HCT116 (cell line): ENCODE results near the gene FOXN1. TPM values are rescaled to one million over a fixed set of nuclear protein-coding genes. Genes with fewer than 3 reads are reported as not detected.

Experiments
- ATAC-seq: fragments of 200-7000 bp; cut with Tn5 transposase; 2 replicates; pipeline ENCODE4 v1.9.1; 2020; ENCODE audit warnings: mild to moderate bottlenecking, moderate library complexity
- BruUV-seq: library from RNA; stranded (reverse); fragments of 400-500 nt; replicated peaks from 2 replicates; lab custom pipeline; 2021; lab: Mats Ljungman, UMichigan
- CTCF ChIA-PET: fragments of 300-600 bp; sonication (Branson Sonifier 250); formaldehyde crosslinking; loops from one replicate; lab custom pipeline; 2021; ENCODE audit warnings: antibody characterized with exemption; lab: Charles Lee
- POLR2A ChIA-PET: fragments of 300-600, 350-600 bp; sonication (Branson Sonifier 250); formaldehyde crosslinking; loops from one replicate; lab custom pipeline; 2021; ENCODE audit warnings: antibody characterized with exemption; lab: Charles Lee
- RAD21 ChIA-PET, 2 experiments: fragments of 300-600 bp; sonication (Branson Sonifier 250); formaldehyde crosslinking; loops; one replicate each; lab custom pipeline; 2023; ENCODE audit warnings: low total read pairs in 2 of 2; ENCODE audit not compliant: uncharacterized antibody in 2 of 2, unreplicated experiment in 2 of 2, low non-redundant PET in 1 of 2; lab: Charles Lee
- DNase-seq: peaks from one replicate; pipeline ENCODE4 v3.0.0-alpha.2; 2010; ENCODE audit warnings: low read depth, low spot score
- H2AFZ ChIP-seq: fragments of 200-600 bp; shearing (Covaris generic), sonication (generic); 2 replicates; pipeline ENCODE4 v1.6.1; 2017; ENCODE audit warnings: low read depth, mixed run types, mixed read lengths, antibody characterized with exemption, low read length; ENCODE audit not compliant: poor library complexity, severe bottlenecking
- H3K27ac ChIP-seq: 2 replicates; pipeline ENCODE4 v1.5.1; 2012; ENCODE audit warnings: low read depth, low read length
- H3K27me3 ChIP-seq: fragments of 200-600 bp; sonication (generic); 2 replicates; pipeline ENCODE4 v1.6.1; 2016; ENCODE audit warnings: mixed run types, low read length, mixed read lengths; ENCODE audit not compliant: insufficient read depth
- H3K36me3 ChIP-seq, 2 experiments: fragments of 200-500 bp in 1 of 2; fragments of 200-600 bp in 1 of 2; sonication (Bioruptor generic) in 1 of 2; sonication (generic) in 1 of 2; 2 replicates each; pipeline versions ENCODE4 v1.5.1 to v1.6.1; 2014 to 2016; ENCODE audit warnings: low read length in 2 of 2, inconsistent platforms in 1 of 2, mixed read lengths in 1 of 2, mixed run types in 1 of 2; ENCODE audit not compliant: insufficient read depth in 2 of 2, control insufficient read depth in 1 of 2
- H3K4me1 ChIP-seq, 2 experiments: fragments of 200-600 bp in 1 of 2; sonication (generic) in 1 of 2; 2 replicates each; pipeline versions ENCODE4 v1.5.1 to v1.6.1; 2012 to 2017; ENCODE audit warnings: low read length in 2 of 2, inconsistent platforms in 1 of 2, mild to moderate bottlenecking in 1 of 2, mixed read lengths in 1 of 2, mixed run types in 1 of 2, moderate library complexity in 1 of 2; ENCODE audit not compliant: insufficient read depth in 2 of 2, control insufficient read depth in 1 of 2
- H3K4me2 ChIP-seq: fragments of 200-600 bp; sonication (generic); 2 replicates; pipeline ENCODE4 v1.6.1; 2017; ENCODE audit warnings: mixed run types, low read length, mixed read lengths
- H3K4me3 ChIP-seq, 2 experiments: fragments of 200-600 bp in 1 of 2; sonication (generic) in 1 of 2; replicated peaks in 1 of 2; 2 replicates each; pipeline ENCODE4 v1.5.1; 2011 to 2016; ENCODE audit warnings: low read length in 2 of 2, control low read depth in 1 of 2, low read depth in 1 of 2, mild to moderate bottlenecking in 1 of 2, mixed read lengths in 1 of 2, mixed run types in 1 of 2
- H3K79me2 ChIP-seq: fragments of 200-600 bp; sonication (generic); 2 replicates; pipeline ENCODE4 v1.6.1; 2017; ENCODE audit warnings: mild to moderate bottlenecking, mixed run types, low read length, moderate library complexity, mixed read lengths; ENCODE audit not compliant: insufficient read depth
- H3K9ac ChIP-seq: fragments of 200-600 bp; sonication (generic); 2 replicates; pipeline ENCODE4 v1.6.1; 2016; ENCODE audit warnings: low read length, mixed read lengths
- H3K9me2 ChIP-seq: fragments of 200-600 bp; sonication (generic), shearing (Covaris generic); 2 replicates; pipeline ENCODE4 v1.6.1; 2017; ENCODE audit warnings: mixed run types, mild to moderate bottlenecking, moderate library complexity; ENCODE audit not compliant: insufficient read depth
- H3K9me3 ChIP-seq, 2 experiments: fragments of 200-500 bp in 1 of 2; fragments of 200-600 bp in 1 of 2; sonication (Bioruptor generic) in 1 of 2; sonication (generic) in 1 of 2; 2 replicates each; pipeline ENCODE4 v1.6.1; 2014 to 2017; ENCODE audit warnings: low read length in 2 of 2, mixed read lengths in 2 of 2, inconsistent platforms in 1 of 2, low read depth in 1 of 2, mild to moderate bottlenecking in 1 of 2, mixed run types in 1 of 2, moderate library complexity in 1 of 2; ENCODE audit not compliant: control insufficient read depth in 1 of 2, insufficient read depth in 1 of 2
- H4K20me1 ChIP-seq: fragments of 200-600 bp; sonication (generic), shearing (Covaris generic); 2 replicates; pipeline ENCODE4 v1.6.1; 2017; ENCODE audit warnings: mixed run types, mild to moderate bottlenecking, moderate library complexity; ENCODE audit not compliant: insufficient read depth
- CBX3 ChIP-seq: IDR thresholded peaks from 2 replicates; pipeline ENCODE4 v1.6.1; 2012; ENCODE audit warnings: low read depth
- CEBPB ChIP-seq: IDR thresholded peaks from 2 replicates; pipeline ENCODE4 v1.6.1; 2012; ENCODE audit warnings: low read depth
- CTCF ChIP-seq, 3 experiments: fragments of 200-600 bp in 1 of 3; sonication (generic) in 1 of 3; IDR thresholded peaks in 2 of 3; conservative IDR thresholded peaks in 1 of 3; 2 replicates each; pipeline ENCODE4 v1.5.1; 2012 to 2017; ENCODE audit warnings: low read depth in 2 of 3, low read length in 2 of 3, antibody characterized with exemption in 1 of 3, borderline replicate concordance in 1 of 3, control low read depth in 1 of 3, mild to moderate bottlenecking in 1 of 3, mixed read lengths in 1 of 3, mixed run types in 1 of 3, moderate library complexity in 1 of 3; ENCODE audit not compliant: insufficient read depth in 1 of 3
- EGR1 ChIP-seq: IDR thresholded peaks from 2 replicates; pipeline ENCODE4 v1.6.1; 2012; ENCODE audit warnings: low read depth
- EZH2phosphoT487 ChIP-seq: fragments of 200-600 bp; IDR thresholded peaks from 2 replicates; pipeline ENCODE4 v1.6.1; 2018; ENCODE audit warnings: antibody characterized with exemption, borderline replicate concordance
- FOSL1 ChIP-seq: IDR thresholded peaks from 2 replicates; pipeline ENCODE4 v1.6.1; 2012; ENCODE audit warnings: low read depth
- JUND ChIP-seq: IDR thresholded peaks from 2 replicates; pipeline ENCODE4 v1.6.1; 2012
- MAX ChIP-seq: IDR thresholded peaks from 2 replicates; pipeline ENCODE4 v1.6.1; 2012
- POLR2A ChIP-seq: IDR thresholded peaks from 2 replicates; pipeline ENCODE4 v1.7.0; 2011; ENCODE audit warnings: borderline replicate concordance; ENCODE audit not compliant: insufficient read depth, insufficient read length; ENCODE audit errors: extremely low read depth
- SP1 ChIP-seq: IDR thresholded peaks from 2 replicates; pipeline ENCODE4 v1.6.1; 2012; ENCODE audit warnings: low read depth
- YY1 ChIP-seq: IDR thresholded peaks from 2 replicates; pipeline ENCODE4 v1.6.1; 2011; ENCODE audit warnings: low read length, low read depth, moderate library complexity, mild to moderate bottlenecking; ENCODE audit not compliant: insufficient replicate concordance; ENCODE audit errors: extremely low read depth
- intact Hi-C: fragments of 100-400 bp; cut with micrococcal nuclease; formaldehyde crosslinking; loops from 2 replicates; pipeline ENCODE4 v1.10.0; 2022
- total RNA-seq: library from RNA; stranded (reverse); gene quantifications from one replicate; pipeline ENCODE4 v1.2.1, GENCODE V29; 2021; ENCODE audit not compliant: unreplicated experiment
- TF ChIP-seq, protein P1 (sequence below): IDR thresholded peaks from 2 replicates; pipeline ENCODE4 v1.6.1; 2012

The FOXN1 gene
- total RNA-seq, 1 experiment from 2014 or later: not detected

DNA sequence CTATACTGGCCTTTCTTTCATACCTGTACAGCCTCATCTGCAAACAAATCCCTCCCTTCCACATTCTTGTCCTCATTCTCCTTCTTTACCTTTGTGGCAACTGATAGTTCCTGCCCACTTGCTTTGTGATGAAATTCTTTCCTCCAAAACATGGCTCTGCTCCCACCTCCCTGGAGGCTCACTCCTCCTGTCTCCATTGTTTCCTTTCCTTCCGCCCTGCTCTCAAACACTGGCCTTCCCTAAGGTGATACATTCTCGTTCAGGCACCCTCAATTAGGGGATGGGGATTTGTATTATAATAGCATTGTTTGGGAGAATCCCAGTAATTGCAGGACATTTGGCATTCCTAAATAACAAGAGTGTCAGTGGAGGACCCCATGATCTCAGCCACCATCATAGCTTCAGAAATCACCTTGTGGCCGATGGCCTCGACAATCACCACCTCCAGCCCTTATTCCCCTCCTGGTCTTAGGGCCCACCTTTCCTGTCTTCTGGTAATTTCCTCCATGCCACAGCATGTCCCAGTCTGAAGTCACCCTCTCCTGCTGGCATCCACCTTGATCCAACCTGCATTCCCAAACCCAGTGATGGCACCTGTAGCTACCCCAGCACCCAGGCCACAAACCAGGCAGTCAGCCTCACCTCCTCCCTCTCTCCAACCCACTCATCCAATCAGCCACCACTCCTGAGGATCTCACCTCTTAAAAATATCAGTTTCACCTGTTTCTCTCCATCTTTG, 38.4 kb downstream of the FOXN1 start:
- H3K4me3 ChIP-seq: no peak overlapping the region
- ChIA-PET POLR2A (no interaction called here), RAD21 (no interaction called here), CTCF (no interaction called here)
- H3K9ac ChIP-seq: no peak overlapping the region
- H3K9me2 ChIP-seq: no peaks in the 10 kb centered on the region
- peaks cover 0 to 10% of the 10 kb centered on the region in 2 experiments; a peak in 1 of 4 replicates for H3K4me1 ChIP-seq
- no peak overlapping the region for H3K27ac ChIP-seq
- intact Hi-C loops: no loop called here
- no peak for TF ChIP-seq SP1
- no peak for TF ChIP-seq EZH2phosphoT487
- no peak for TF ChIP-seq CBX3
- no peak for TF ChIP-seq CEBPB
- TF ChIP-seq, protein P1, sequence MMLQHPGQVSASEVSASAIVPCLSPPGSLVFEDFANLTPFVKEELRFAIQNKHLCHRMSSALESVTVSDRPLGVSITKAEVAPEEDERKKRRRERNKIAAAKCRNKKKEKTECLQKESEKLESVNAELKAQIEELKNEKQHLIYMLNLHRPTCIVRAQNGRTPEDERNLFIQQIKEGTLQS: no peak
- TF ChIP-seq MAX: no peak
- TF ChIP-seq POLR2A: no peak
- no peak for TF ChIP-seq YY1
- no peak for TF ChIP-seq JUND
- no peak for TF ChIP-seq FOSL1
- TF ChIP-seq EGR1: no peak
- no peak for TF ChIP-seq CTCF (IDR thresholded peaks at IDR 0.05 in 2 of 3, conservative IDR thresholded peaks at IDR 0.05 in 1 of 3; ENCODE audit: borderline replicate concordance in 1 of 3, insufficient read depth in 1 of 3, low read depth in 2 of 3, low read length in 2 of 3)
- H4K20me1 ChIP-seq: no peaks in the 10 kb centered on the region
- H3K9me3 ChIP-seq: no peaks in the 10 kb centered on the region
- H3K4me2 ChIP-seq: no peak overlapping the region
- H3K79me2 ChIP-seq: no peaks in the 10 kb centered on the region
- H3K27me3 ChIP-seq: no peaks in the 10 kb centered on the region
- BruUV-seq: no TSS peak
- no peak overlapping the region for H2AFZ ChIP-seq
- no peak for ATAC-seq
- H3K36me3 ChIP-seq: peaks cover 0 to 4% of the 10 kb centered on the region in 2 experiments; a peak in 2 of 4 replicates
- no peak for DNase-seq
